CD4-positive, alpha-beta T cell treated with Interleukin-17A for 4 hours (primary cell): ENCODE data around the gene PRCP.

Source experiments
- DNase-seq: peaks from one replicate; pipeline ENCODE4 v3.0.0-alpha.2; 2020; ENCODE audit warnings: mixed read lengths

The PRCP gene

GRCh38 chr11:82775736-82776346 is 124.4 kb downstream of the PRCP start:
- peak; percentile 39 for DNase-seq

DNA sequence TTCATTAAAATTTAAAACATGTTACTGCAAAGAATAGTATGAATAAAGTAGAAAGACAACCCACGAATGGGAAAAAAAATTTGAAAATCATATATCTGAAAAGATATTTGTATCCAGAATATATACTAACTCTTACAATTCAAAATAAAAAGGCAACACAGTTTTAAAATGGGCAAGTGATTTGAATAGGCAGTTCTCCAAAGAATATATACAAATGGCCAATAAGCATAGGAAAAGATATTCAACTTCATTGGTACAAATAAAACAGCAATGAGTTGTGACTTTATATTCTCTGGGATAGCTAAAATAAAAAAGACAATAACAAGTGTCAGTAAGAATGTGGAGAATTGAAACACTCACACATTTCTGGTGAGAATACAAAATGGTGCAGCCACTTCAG is 125.0 kb downstream of the PRCP start:
- no peak for DNase-seq
